Measurements from ENCODE around the gene DNAH14.

DNA sequence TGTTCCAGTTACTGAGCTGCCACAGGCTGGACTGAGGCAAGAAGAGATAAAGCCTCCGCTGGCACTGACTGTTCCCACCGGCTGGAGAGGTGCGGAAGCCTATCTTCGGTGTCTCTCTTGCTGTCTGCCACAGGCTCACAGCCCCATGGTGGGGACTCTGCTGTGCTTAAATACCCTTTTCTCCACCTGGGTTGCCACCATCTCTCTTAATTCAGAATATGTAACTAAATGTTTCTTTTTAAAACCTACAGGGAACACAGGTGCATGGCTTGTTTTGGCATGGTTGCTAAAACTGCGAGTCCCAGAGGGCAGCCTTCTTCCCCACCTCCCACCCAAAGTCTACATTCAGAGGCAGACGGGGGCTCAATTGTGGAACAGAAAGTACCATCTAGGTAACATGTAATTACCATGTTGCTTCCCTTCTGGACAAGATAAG lies 506.5 kb downstream of the DNAH14 start:
- no peak for TF ChIP-seq CTCF (IDR thresholded peaks at IDR 0.05)
- TF ChIP-seq, protein P1, sequence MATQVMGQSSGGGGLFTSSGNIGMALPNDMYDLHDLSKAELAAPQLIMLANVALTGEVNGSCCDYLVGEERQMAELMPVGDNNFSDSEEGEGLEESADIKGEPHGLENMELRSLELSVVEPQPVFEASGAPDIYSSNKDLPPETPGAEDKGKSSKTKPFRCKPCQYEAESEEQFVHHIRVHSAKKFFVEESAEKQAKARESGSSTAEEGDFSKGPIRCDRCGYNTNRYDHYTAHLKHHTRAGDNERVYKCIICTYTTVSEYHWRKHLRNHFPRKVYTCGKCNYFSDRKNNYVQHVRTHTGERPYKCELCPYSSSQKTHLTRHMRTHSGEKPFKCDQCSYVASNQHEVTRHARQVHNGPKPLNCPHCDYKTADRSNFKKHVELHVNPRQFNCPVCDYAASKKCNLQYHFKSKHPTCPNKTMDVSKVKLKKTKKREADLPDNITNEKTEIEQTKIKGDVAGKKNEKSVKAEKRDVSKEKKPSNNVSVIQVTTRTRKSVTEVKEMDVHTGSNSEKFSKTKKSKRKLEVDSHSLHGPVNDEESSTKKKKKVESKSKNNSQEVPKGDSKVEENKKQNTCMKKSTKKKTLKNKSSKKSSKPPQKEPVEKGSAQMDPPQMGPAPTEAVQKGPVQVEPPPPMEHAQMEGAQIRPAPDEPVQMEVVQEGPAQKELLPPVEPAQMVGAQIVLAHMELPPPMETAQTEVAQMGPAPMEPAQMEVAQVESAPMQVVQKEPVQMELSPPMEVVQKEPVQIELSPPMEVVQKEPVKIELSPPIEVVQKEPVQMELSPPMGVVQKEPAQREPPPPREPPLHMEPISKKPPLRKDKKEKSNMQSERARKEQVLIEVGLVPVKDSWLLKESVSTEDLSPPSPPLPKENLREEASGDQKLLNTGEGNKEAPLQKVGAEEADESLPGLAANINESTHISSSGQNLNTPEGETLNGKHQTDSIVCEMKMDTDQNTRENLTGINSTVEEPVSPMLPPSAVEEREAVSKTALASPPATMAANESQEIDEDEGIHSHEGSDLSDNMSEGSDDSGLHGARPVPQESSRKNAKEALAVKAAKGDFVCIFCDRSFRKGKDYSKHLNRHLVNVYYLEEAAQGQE (IDR thresholded peaks at IDR 0.05; ENCODE audit: insufficient read depth in 1 of 2, low read depth in 2 of 2, low read length in 1 of 2), result no peak
- no peak for TF ChIP-seq TCF7L2 (IDR thresholded peaks at IDR 0.05; ENCODE audit: low read depth, low read length)

Measured in Panc1 (cell line).